BE2C (cell line): ENCODE results near the gene ELF2.
"Not testable (repeated sequence)": the region's sequence is repeated elsewhere in the genome, so short reads cannot be mapped to it uniquely, and the experiment has no call there.

ENCODE experiments used
- DNase-seq: peaks from one replicate; pipeline ENCODE4 v3.0.0-alpha.2; 2020
- H3K27me3 ChIP-seq: fragments of 250-450 bp; sonication (Bioruptor Pico); 2 replicates; pipeline ENCODE4 v1.5.1; 2020; ENCODE audit warnings: mild to moderate bottlenecking
- H3K36me3 ChIP-seq: fragments of 250-450 bp; sonication (Bioruptor Pico); 2 replicates; pipeline ENCODE4 v1.5.1; 2020; ENCODE audit warnings: mild to moderate bottlenecking
- H3K4me1 ChIP-seq: fragments of 250-450 bp; sonication (Bioruptor Pico); 2 replicates; pipeline ENCODE4 v1.5.1; 2020
- H3K4me3 ChIP-seq: 2 replicates; pipeline ENCODE4 v1.5.1; 2011; ENCODE audit warnings: low read depth, low read length
- H3K9me3 ChIP-seq: fragments of 250-450 bp; sonication (Bioruptor Pico); 2 replicates; pipeline ENCODE4 v1.5.1; 2020
- TF ChIP-seq, protein P1 (sequence below): IDR thresholded peaks from 2 replicates; pipeline ENCODE4 v1.5.1; 2012; ENCODE audit warnings: mild to moderate bottlenecking, low read depth, low read length

ELF2 gene

DNA sequence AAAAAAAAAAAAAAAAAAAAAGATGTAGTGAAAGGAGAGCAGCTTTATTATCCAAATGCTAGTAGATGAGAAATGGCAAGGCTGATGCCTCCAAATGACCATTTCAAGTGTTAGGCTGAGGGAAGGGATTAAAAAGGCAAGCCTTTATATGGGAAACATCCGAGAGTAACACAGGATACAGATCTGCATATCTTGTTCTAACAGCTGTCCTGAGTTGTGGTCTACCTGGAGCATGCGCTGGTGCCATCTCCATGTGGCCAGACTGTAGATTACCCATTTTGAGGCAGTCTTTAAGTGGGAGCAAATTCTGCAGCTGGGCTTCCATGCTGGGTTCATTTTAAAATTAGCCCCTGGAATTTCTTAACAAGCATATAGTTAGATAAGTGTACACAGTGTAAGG is 26.0 kb upstream of the ELF2 start:
- Histone ChIP-seq H3K27me3 (no peaks in the 10 kb centered on the region), H3K9me3 (no peaks in the 10 kb centered on the region), H3K4me1 (no peaks in the 10 kb centered on the region), H3K36me3 (no peaks in the 10 kb centered on the region), H3K4me3 (no peak overlapping the region)
- TF ChIP-seq, protein P1, sequence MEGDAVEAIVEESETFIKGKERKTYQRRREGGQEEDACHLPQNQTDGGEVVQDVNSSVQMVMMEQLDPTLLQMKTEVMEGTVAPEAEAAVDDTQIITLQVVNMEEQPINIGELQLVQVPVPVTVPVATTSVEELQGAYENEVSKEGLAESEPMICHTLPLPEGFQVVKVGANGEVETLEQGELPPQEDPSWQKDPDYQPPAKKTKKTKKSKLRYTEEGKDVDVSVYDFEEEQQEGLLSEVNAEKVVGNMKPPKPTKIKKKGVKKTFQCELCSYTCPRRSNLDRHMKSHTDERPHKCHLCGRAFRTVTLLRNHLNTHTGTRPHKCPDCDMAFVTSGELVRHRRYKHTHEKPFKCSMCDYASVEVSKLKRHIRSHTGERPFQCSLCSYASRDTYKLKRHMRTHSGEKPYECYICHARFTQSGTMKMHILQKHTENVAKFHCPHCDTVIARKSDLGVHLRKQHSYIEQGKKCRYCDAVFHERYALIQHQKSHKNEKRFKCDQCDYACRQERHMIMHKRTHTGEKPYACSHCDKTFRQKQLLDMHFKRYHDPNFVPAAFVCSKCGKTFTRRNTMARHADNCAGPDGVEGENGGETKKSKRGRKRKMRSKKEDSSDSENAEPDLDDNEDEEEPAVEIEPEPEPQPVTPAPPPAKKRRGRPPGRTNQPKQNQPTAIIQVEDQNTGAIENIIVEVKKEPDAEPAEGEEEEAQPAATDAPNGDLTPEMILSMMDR = no peak
- no peak for DNase-seq

DNA sequence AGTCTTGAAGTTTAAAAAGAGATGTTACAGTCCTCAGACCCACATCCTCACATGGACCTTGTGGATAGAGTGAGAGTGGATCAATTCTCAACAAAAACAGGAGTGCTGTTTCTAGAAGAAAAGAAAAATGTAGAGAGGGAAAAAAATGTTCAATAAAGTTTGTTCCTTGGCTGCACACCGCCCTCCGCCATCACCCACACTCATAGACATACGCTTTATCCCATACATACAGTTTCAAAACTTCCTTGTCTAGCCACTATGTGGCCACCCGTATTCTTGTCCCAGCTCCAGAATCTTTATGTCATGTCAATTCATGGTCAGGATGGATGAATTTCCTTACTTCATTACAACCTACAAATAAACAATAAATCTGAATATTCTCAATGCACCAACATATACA is 23.5 kb upstream of the ELF2 start:
- Histone ChIP-seq H3K36me3 (no peaks in the 10 kb centered on the region), H3K27me3 (no peaks in the 10 kb centered on the region), H3K4me1 (no peaks in the 10 kb centered on the region), H3K4me3 (no peak overlapping the region), H3K9me3 (no peaks in the 10 kb centered on the region)
- TF ChIP-seq, protein P1 = no peak
- no peak for DNase-seq

DNA sequence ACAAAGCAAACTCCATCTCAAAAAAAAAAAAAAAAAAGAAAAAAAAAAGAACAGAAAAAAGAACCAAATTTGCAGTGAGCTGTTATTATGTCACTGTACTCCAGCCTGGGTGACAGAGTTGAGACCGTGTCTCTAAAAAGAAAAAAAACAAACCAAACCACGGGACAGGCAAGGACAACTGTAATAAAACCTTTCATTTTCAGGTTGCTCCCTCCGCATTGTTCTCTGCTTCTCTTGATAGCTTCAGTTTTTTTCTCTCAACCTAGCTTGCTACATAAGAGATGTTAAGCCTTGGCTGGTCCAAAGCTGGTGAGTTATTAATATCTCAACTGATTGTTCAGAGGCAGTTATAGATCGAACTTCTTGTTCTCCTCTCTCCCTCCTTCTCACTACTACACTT is 23.1 kb upstream of the ELF2 start:
- no peaks in the 10 kb centered on the region for H3K9me3 ChIP-seq
- no peaks in the 10 kb centered on the region for H3K4me1 ChIP-seq
- no peak overlapping the region for H3K4me3 ChIP-seq
- H3K27me3 ChIP-seq = no peaks in the 10 kb centered on the region
- TF ChIP-seq, protein P1 = no peak
- DNase-seq = no peak
- no peaks in the 10 kb centered on the region for H3K36me3 ChIP-seq

DNA sequence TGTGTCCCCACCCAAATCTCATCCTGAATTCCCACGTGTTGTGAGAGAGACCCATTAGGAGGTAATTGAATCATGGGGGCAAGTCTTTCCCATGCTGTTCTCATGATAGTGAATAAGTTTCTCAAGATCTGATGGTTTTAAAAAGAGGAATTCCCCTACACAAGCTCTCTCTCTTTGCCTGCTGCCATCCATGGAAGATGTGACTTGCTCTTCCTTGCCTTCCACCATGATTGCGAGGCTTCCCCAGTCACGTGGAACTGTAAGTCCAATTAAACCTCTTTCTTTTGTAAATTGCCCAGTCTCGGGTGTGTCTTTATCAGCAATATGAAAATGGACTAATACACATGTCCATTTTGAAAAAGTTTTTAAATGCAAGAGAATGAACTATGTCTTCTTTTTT is 20.2 kb upstream of the ELF2 start:
- DNase-seq, H3K4me3 ChIP-seq, H3K36me3 ChIP-seq, H3K27me3 ChIP-seq, H3K9me3 ChIP-seq, H3K4me1 ChIP-seq: not testable (repeated sequence)

DNA sequence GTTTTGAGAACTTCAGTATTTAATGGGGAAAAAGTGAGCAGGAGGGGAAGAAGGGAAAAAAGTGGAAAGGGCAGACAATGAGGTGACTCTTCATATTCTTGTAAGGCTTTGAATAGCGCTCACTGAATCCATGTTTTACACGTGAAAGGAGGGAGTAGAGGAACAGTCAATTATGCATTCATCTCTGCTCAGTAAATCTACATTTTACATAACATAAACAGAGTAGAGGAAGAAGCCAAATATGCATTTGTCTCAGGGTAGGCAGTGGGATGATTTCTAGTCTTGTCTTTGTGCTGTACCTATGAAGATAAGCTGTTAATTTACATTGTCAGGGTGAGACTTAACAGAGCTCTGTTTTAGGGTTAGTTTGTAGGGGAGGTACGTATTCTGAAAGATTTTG is 19.4 kb upstream of the ELF2 start:
- no peaks in the 10 kb centered on the region for H3K36me3 ChIP-seq
- TF ChIP-seq, protein P1 = no peak
- H3K9me3 ChIP-seq = no peaks in the 10 kb centered on the region
- no peak for DNase-seq
- H3K4me3 ChIP-seq = no peak overlapping the region
- H3K4me1 ChIP-seq = no peaks in the 10 kb centered on the region
- H3K27me3 ChIP-seq = no peaks in the 10 kb centered on the region

DNA sequence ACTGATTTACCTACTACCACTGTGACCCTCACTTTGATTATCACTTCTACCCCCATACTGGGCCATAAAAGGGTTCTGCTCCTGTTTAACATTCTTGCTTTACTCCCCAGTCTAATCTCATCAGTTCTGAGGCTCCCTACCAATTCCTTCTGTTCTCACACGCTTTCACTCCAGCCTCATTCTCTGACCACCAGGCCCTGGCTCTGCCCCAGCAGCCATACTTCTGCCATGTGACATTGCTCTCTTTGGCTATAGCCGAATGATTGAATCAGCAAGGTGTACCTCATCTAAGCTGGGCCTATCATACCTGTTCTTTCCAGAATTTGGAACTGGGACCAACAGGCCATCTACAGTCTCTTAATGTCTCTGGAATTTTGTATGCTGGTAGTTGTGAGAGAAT is 14.4 kb upstream of the ELF2 start:
- H3K9me3 ChIP-seq = no peaks in the 10 kb centered on the region
- no peaks in the 10 kb centered on the region for H3K27me3 ChIP-seq
- DNase-seq = no peak
- H3K4me3 ChIP-seq = no peak overlapping the region
- TF ChIP-seq, protein P1 = no peak
- no peaks in the 10 kb centered on the region for H3K36me3 ChIP-seq
- no peaks in the 10 kb centered on the region for H3K4me1 ChIP-seq

DNA sequence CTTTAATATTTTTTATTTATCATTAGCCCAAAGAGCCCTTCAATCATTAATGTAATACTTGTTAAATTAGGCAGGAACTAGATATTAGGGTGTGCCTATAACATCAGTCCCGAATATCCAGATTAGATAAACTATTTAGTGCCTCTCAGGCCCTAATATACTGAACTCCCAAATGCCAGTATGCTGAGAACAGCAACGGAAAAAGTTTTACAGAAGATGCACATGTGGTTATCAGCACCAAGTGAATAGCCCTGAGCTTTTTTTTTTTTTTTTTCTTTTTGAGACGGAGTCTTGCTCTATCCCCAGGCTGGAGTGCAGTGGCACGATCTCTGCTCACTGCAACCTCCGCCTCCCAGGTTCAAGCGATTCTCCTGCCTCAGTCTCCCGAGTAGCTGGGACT is 13.0 kb upstream of the ELF2 start:
- no peak overlapping the region for H3K4me3 ChIP-seq
- no peaks in the 10 kb centered on the region for H3K9me3 ChIP-seq
- no peak for DNase-seq
- no peaks in the 10 kb centered on the region for H3K36me3 ChIP-seq
- H3K4me1 ChIP-seq = no peaks in the 10 kb centered on the region
- TF ChIP-seq, protein P1 = no peak
- no peaks in the 10 kb centered on the region for H3K27me3 ChIP-seq
